ENCODE data around the gene APOBEC3B. TPM values are rescaled to one million over a fixed set of nuclear protein-coding genes. Genes with fewer than 3 reads are reported as not detected.
"Not testable (repeated sequence)": the region's sequence is repeated elsewhere in the genome, so short reads cannot be mapped to it uniquely, and the experiment has no call there.

APOBEC3B gene
- total RNA-seq, 5 donors from 2014 or later (not counting 1 experiment from before 2014, with no cell fraction given): 1.4 to 2.4 (median 1.9) TPM

DNA sequence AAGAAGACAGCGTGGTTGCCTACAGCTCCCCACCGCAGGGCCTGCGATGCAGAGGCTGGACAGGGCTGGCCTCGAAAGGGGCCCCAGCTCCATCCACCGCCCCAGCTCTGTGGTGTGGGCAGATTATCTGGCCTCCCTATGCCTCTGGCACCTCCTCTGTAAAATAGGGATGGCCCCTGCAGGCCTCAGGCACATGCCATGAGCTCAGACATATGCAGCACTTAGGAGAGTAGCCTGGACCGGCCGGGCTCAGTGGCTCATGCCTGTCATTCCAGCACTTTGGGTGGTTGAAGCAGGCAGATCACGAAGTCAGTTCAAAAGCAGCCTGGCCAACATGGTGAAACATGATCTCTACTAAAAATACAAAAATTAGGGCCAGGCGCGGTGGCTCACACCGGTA lies 46.1 kb downstream of the APOBEC3B start:
- peaks cover 23% of the 10 kb centered on the region for H3K36me3 Mint-ChIP-seq
- no peaks in the 10 kb centered on the region for H3K9me3 Mint-ChIP-seq
- CTCF ChIA-PET: interaction anchor here (0.5 to 0.6 kb wide), 2 partner anchors 87 to 100 kb away, joined by 4 to 5 read pairs; no protein-coding TSS in a partner anchor
- no peak overlapping the region for H3K4me3 Mint-ChIP-seq
- ATAC-seq (replicated peaks in 1 of 4): no peak
- Histone ChIP-seq H3K9me3 (no peaks in the 10 kb centered on the region), H3K4me3 (ENCODE audit: control insufficient read depth in 1 of 2, extremely low read depth in 1 of 2, low read length in 1 of 2) (no peak overlapping the region), H3K27ac (ENCODE audit: low read length) (no peak overlapping the region), H3K27me3 (replicated peaks in 1 of 2; ENCODE audit: control insufficient read depth in 2 of 2, extremely low read depth in 1 of 2, insufficient read depth in 2 of 2, low read length in 1 of 2) (no peaks in the 10 kb centered on the region), H3K4me1 (ENCODE audit: control insufficient read depth in 1 of 2, extremely low read depth in 1 of 2, insufficient read depth in 2 of 2, low read length in 2 of 2) (peaks cover 4 to 36% of the 10 kb centered on the region in 2 experiments), H3K36me3 (ENCODE audit: control insufficient read depth in 2 of 2, extremely low read depth in 1 of 2, insufficient read depth in 1 of 2, low read length in 1 of 2) (peaks cover 0 to 34% of the 10 kb centered on the region in 2 donors)
- 98% methylated on average over 6 of the region's 11 CpGs for WGBS (ENCODE audit: insufficient coverage)
- H3K27me3 Mint-ChIP-seq: no peaks in the 10 kb centered on the region
- peaks cover 28 to 35% (median 30%) of the 10 kb centered on the region in 3 donors for H3K4me1 Mint-ChIP-seq
- H3K27ac Mint-ChIP-seq: peak overlapping the region; percentile 27 to 80
- POLR2A ChIA-PET: no interaction called here
- no peak for DNase-seq

DNA sequence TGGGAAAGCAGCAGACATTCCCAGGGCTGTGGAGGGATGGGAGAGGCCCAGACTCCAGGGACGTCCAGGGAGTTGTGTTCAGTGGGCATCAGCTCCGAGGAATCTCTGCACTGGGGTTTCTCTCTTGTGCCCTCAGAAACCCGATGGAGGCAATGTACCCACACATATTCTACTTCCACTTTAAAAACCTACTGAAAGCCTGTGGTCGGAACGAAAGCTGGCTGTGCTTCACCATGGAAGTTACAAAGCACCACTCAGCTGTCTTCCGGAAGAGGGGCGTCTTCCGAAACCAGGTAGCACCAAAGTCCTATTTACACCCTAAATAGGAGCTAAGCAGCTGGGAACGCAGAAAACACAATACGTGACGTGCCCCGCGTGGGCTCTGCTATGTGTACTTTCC lies 47.1 kb downstream of the APOBEC3B start:
- no peak overlapping the region for H3K4me3 ChIP-seq (ENCODE audit: control insufficient read depth in 1 of 2, extremely low read depth in 1 of 2, low read length in 1 of 2)
- Mint-ChIP-seq H3K4me1 (peaks cover 22 to 27% (median 22%) of the 10 kb centered on the region in 3 donors), H3K4me3 (no peak overlapping the region), H3K27ac (no peak overlapping the region), H3K9me3 (no peaks in the 10 kb centered on the region), H3K36me3 (peaks cover 15% of the 10 kb centered on the region), H3K27me3 (no peaks in the 10 kb centered on the region)
- ChIA-PET POLR2A (no interaction called here), CTCF (no interaction called here)
- H3K9me3 ChIP-seq: no peaks in the 10 kb centered on the region
- 88% methylated on average over 11 of the region's 13 CpGs for WGBS (ENCODE audit: insufficient coverage)
- H3K27me3 ChIP-seq (replicated peaks in 1 of 2; ENCODE audit: control insufficient read depth in 2 of 2, extremely low read depth in 1 of 2, insufficient read depth in 2 of 2, low read length in 1 of 2): no peaks in the 10 kb centered on the region
- peaks cover 0 to 25% of the 10 kb centered on the region in 2 donors for H3K36me3 ChIP-seq (ENCODE audit: control insufficient read depth in 2 of 2, extremely low read depth in 1 of 2, insufficient read depth in 1 of 2, low read length in 1 of 2)
- no peak overlapping the region for H3K27ac ChIP-seq (ENCODE audit: low read length)
- no peak for DNase-seq
- peaks cover 4 to 27% of the 10 kb centered on the region in 2 experiments for H3K4me1 ChIP-seq (ENCODE audit: control insufficient read depth in 1 of 2, extremely low read depth in 1 of 2, insufficient read depth in 2 of 2, low read length in 2 of 2)
- ATAC-seq (replicated peaks in 1 of 4): no peak

DNA sequence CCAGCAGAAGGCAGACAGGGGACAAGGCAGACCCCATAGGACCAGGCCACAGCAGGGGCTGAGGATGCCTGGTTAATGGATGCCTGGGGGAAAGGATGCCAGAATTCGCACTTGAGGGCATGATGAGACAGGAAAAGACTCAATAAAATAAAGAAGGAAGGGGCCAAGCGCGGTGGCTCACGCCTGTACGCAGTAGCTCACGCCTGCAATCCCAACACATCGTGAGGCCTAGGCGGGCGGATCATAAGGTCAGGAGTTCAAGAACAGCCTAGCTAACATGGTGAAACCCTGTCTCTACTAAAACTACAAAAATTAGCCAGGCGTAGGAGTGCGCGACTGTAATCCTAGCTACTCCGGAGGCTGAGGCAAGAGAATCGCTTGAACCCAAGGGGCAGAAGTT lies 48.6 kb downstream of the APOBEC3B start:
- H3K36me3 ChIP-seq (ENCODE audit: control insufficient read depth in 2 of 2, extremely low read depth in 1 of 2, insufficient read depth in 1 of 2, low read length in 1 of 2): peaks cover 0 to 22% of the 10 kb centered on the region in 2 donors
- H3K4me3 ChIP-seq (ENCODE audit: control insufficient read depth in 1 of 2, extremely low read depth in 1 of 2, low read length in 1 of 2): no peak overlapping the region
- peaks cover 12% of the 10 kb centered on the region for H3K36me3 Mint-ChIP-seq
- ATAC-seq (replicated peaks in 1 of 4) (no peak), DNase-seq (no peak)
- no peaks in the 10 kb centered on the region for H3K27me3 ChIP-seq (replicated peaks in 1 of 2; ENCODE audit: control insufficient read depth in 2 of 2, extremely low read depth in 1 of 2, insufficient read depth in 2 of 2, low read length in 1 of 2)
- no peak overlapping the region for H3K27ac Mint-ChIP-seq
- H3K27ac ChIP-seq (ENCODE audit: low read length): no peak overlapping the region
- H3K4me1 Mint-ChIP-seq: peaks cover 8 to 13% (median 8%) of the 10 kb centered on the region in 3 donors
- no peaks in the 10 kb centered on the region for H3K9me3 Mint-ChIP-seq
- ChIA-PET CTCF (no interaction called here), POLR2A (interaction anchor here in 1 of 2 donors (0.6 kb wide), 1 partner anchor 9 kb away, joined by 7 read pairs; no protein-coding TSS in a partner anchor)
- H3K27me3 Mint-ChIP-seq: no peaks in the 10 kb centered on the region
- H3K9me3 ChIP-seq: no peaks in the 10 kb centered on the region
- H3K4me3 Mint-ChIP-seq: no peak overlapping the region
- 94% methylated on average over 3 of the region's 14 CpGs for WGBS (ENCODE audit: insufficient coverage)
- peaks cover 0 to 12% of the 10 kb centered on the region in 2 experiments for H3K4me1 ChIP-seq (ENCODE audit: control insufficient read depth in 1 of 2, extremely low read depth in 1 of 2, insufficient read depth in 2 of 2, low read length in 2 of 2)

DNA sequence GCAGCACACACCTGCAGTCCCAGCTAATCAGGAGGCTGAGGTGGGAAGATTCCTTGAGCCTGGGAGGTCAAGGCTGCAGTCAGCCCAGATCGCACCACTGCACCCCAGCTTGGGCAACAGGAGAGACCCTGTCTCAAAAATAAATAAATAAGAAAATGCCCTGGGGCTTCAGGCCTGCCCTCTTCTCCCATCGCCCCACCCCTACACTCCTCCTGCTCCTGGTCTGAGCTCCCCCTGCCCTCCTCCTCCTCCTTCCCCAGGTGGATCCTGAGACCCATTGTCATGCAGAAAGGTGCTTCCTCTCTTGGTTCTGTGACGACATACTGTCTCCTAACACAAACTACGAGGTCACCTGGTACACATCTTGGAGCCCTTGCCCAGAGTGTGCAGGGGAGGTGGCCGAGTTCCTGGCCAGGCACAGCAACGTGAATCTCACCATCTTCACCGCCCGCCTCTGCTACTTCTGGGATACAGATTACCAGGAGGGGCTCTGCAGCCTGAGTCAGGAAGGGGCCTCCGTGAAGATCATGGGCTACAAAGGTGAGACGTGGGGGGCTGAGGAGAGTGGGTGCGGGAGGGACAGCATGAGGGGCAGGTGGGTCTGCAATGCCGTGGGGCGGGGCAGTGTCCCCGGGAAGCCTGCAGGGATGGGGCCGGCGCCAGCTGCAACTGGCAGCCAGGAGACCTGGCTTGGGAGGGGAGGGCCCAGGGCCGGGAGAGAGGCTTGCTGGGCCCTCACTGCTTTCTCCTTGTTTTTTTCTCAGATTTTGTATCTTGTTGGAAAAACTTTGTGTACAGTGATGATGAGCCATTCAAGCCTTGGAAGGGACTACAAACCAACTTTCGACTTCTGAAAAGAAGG lies 49.5 kb downstream of the APOBEC3B start:
- POLR2A ChIA-PET; H3K27me3 Mint-ChIP-seq; H3K9me3 Mint-ChIP-seq; DNase-seq; H3K27me3 ChIP-seq (replicated peaks in 1 of 2; ENCODE audit: control insufficient read depth in 2 of 2, extremely low read depth in 1 of 2, insufficient read depth in 2 of 2, low read length in 1 of 2); CTCF ChIA-PET; H3K27ac ChIP-seq (ENCODE audit: low read length); H3K27ac Mint-ChIP-seq; H3K36me3 Mint-ChIP-seq; ATAC-seq (replicated peaks in 1 of 4); H3K4me3 ChIP-seq (ENCODE audit: control insufficient read depth in 1 of 2, extremely low read depth in 1 of 2, low read length in 1 of 2); H3K9me3 ChIP-seq; H3K4me3 Mint-ChIP-seq: not testable (repeated sequence)
- Histone ChIP-seq H3K4me1 (ENCODE audit: control insufficient read depth in 1 of 2, extremely low read depth in 1 of 2, insufficient read depth in 2 of 2, low read length in 2 of 2) (peaks cover 0 to 11% of the 10 kb centered on the region in 2 experiments), H3K36me3 (ENCODE audit: control insufficient read depth in 2 of 2, extremely low read depth in 1 of 2, insufficient read depth in 1 of 2, low read length in 1 of 2) (peaks cover 0 to 20% of the 10 kb centered on the region in 2 donors)
- WGBS (ENCODE audit: insufficient coverage): 97% methylated on average over 11 of the region's 18 CpGs
- peaks cover 4 to 12% (median 5%) of the 10 kb centered on the region in 3 donors for H3K4me1 Mint-ChIP-seq

DNA sequence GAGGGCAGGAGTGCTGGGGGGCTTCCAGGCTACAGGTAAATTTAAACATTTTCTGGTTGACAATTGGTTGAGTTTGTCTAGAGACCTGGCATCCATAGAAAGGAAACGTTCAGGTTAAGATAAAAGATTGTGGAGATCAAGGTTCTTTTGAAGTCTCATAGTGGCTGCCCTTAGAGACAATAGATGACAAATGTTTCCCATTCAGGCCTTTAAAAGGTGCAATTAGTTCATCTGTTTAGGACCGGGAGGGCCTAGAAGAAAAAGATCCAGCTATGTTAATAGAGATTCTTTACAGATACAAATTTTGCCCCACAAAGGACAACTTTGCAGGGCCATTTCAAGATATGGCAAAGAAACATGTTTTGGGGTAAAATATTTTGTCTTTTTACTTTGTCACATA lies 54.9 kb downstream of the APOBEC3B start:
- H3K36me3 Mint-ChIP-seq; ATAC-seq (replicated peaks in 1 of 4); H3K9me3 Mint-ChIP-seq; H3K36me3 ChIP-seq (ENCODE audit: control insufficient read depth in 2 of 2, extremely low read depth in 1 of 2, insufficient read depth in 1 of 2, low read length in 1 of 2); H3K27ac ChIP-seq (ENCODE audit: low read length); H3K27me3 ChIP-seq (replicated peaks in 1 of 2; ENCODE audit: control insufficient read depth in 2 of 2, extremely low read depth in 1 of 2, insufficient read depth in 2 of 2, low read length in 1 of 2); H3K9me3 ChIP-seq; CTCF ChIA-PET; DNase-seq; H3K4me3 Mint-ChIP-seq; H3K4me3 ChIP-seq (ENCODE audit: control insufficient read depth in 1 of 2, extremely low read depth in 1 of 2, low read length in 1 of 2); POLR2A ChIA-PET; H3K27me3 Mint-ChIP-seq: not testable (repeated sequence)
- Mint-ChIP-seq H3K4me1 (peaks cover 27 to 37% (median 33%) of the 10 kb centered on the region in 3 donors), H3K27ac (peak overlapping the region; percentile 59 to 66)
- WGBS (ENCODE audit: insufficient coverage): no CpG with 5 or more reads among the region's 2 CpGs
- H3K4me1 ChIP-seq (ENCODE audit: control insufficient read depth in 1 of 2, extremely low read depth in 1 of 2, insufficient read depth in 2 of 2, low read length in 2 of 2): peaks cover 4 to 29% of the 10 kb centered on the region in 2 experiments

DNA sequence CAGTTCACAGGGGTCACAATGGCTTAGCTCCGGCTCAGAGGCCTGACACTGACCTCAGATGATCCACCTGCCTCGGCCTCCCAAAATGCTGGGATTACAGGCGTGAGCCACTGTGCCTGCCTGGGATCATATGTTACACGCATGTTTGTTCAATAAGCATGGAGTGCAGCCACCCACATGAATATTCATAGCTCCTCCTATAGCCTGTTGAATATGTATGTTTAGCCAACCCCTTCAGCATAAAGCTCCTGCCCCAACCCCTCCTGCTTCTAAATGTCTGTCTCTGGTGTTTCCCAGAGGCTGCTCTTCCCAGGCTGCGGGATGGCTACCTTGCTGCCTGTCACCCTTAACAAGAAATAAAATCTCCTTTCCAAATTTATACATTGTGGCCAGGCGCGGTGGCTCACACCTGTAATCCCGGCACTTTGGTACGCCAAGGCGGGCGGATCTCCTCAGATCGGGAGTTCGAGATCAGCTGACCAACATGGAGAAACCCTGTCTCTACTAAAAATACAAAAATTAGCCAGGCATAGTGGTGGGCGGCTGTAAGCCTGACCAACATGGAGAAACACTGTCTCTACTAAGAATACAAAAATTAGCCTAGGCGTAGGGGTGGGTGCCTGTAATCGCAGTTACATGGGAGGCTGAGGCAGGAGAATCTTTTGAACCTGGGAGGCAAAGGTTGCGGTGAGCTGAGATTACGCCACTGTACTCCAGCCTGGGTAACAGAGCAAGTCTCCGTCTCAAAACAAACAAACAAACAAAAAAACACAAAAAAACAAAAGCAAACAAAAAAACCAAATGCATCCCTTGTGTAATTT lies 57.4 kb downstream of the APOBEC3B start:
- peak overlapping the region; percentile 86 to 90 for H3K27ac Mint-ChIP-seq
- no peaks in the 10 kb centered on the region for H3K9me3 ChIP-seq
- H3K4me1 ChIP-seq (ENCODE audit: control insufficient read depth in 1 of 2, extremely low read depth in 1 of 2, insufficient read depth in 2 of 2, low read length in 2 of 2): peaks cover 4 to 39% of the 10 kb centered on the region in 2 experiments
- H3K36me3 ChIP-seq (ENCODE audit: control insufficient read depth in 2 of 2, extremely low read depth in 1 of 2, insufficient read depth in 1 of 2, low read length in 1 of 2): peaks cover 3 to 7% of the 10 kb centered on the region in 2 donors
- ChIA-PET CTCF (no interaction called here), POLR2A (no interaction called here)
- peak overlapping the region; percentile 65 for H3K27ac ChIP-seq (ENCODE audit: low read length)
- peak overlapping the region in 1 of 2 donors; percentile 63 for H3K4me3 ChIP-seq (ENCODE audit: control insufficient read depth in 1 of 2, extremely low read depth in 1 of 2, low read length in 1 of 2)
- no peaks in the 10 kb centered on the region for H3K27me3 Mint-ChIP-seq
- peaks cover 8% of the 10 kb centered on the region for H3K36me3 Mint-ChIP-seq
- no peak for DNase-seq
- H3K27me3 ChIP-seq (replicated peaks in 1 of 2; ENCODE audit: control insufficient read depth in 2 of 2, extremely low read depth in 1 of 2, insufficient read depth in 2 of 2, low read length in 1 of 2): no peaks in the 10 kb centered on the region
- peaks cover 33 to 53% (median 41%) of the 10 kb centered on the region in 3 donors for H3K4me1 Mint-ChIP-seq
- no peak for ATAC-seq (replicated peaks in 1 of 4)
- H3K9me3 Mint-ChIP-seq: no peaks in the 10 kb centered on the region
- 100% methylated on average over 8 of the region's 19 CpGs for WGBS (ENCODE audit: insufficient coverage)
- H3K4me3 Mint-ChIP-seq: peak overlapping the region; percentile 65 to 86 (median 75)
